ENCODE data around the gene CST3. TPM values are rescaled to one million over a fixed set of nuclear protein-coding genes. Genes with fewer than 3 reads are reported as not detected.
"Not testable (repeated sequence)": the region's sequence is repeated elsewhere in the genome, so short reads cannot be mapped to it uniquely, and the experiment has no call there.

Gene CST3
- 1,106 TPM for total RNA-seq

- Histone ChIP-seq H3K9me3 (no peaks in the 10 kb centered on the region), H3K36me3 (peaks cover 0 to 15% of the 10 kb centered on the region in 2 donors), H3K4me3 (peak within 1 kb of the TSS; percentile 81 to 95), H3K27ac (peak within 1 kb of the TSS; percentile 89), H3K27me3 (no peaks in the 10 kb centered on the region), H3K4me1 (peaks cover 40% of the 10 kb centered on the region)
- peak in 1 of 2 donors; percentile 94 for DNase-seq (ENCODE audit: extremely low spot score in 2 of 2)
- intact Hi-C loops (cut with DNase I) = loop anchor here (5.0 kb wide), 1 partner anchor 280 kb away; no protein-coding TSS in a partner anchor
- TF ChIP-seq POLR2AphosphoS5 (IDR thresholded peaks at IDR 0.05; ENCODE audit: insufficient read depth in 1 of 2, low read depth in 1 of 2) (peak; percentile 9 to 80), POLR2A (IDR thresholded peaks at IDR 0.05) (peak in 1 of 2 donors; percentile 88), CTCF (IDR thresholded peaks at IDR 0.05) (no peak)
Measured at GRCh38 chr20:23637282-23638221, at the start of gene CST3. Gene CST3, minus strand, starts transcription at chr20:23637955. Its CDS starts 93 bp downstream, at chr20:23637862.

GRCh38 chr20:23686046-23686750 lies 48.4 kb upstream of the CST3 start:
- no peaks in the 10 kb centered on the region for H3K27me3 ChIP-seq
- no peak for TF ChIP-seq POLR2A (IDR thresholded peaks at IDR 0.05)
- TF ChIP-seq CTCF (IDR thresholded peaks at IDR 0.05) = no peak
- TF ChIP-seq POLR2AphosphoS5 (IDR thresholded peaks at IDR 0.05; ENCODE audit: insufficient read depth in 1 of 2, low read depth in 1 of 2) = no peak
- no peaks in the 10 kb centered on the region for H3K36me3 ChIP-seq
- peak; percentile 72 to 84 for DNase-seq (ENCODE audit: extremely low spot score in 2 of 2)
- intact Hi-C loops (cut with DNase I) = no loop called here
- H3K4me1 ChIP-seq = no peaks in the 10 kb centered on the region
- no peak overlapping the region for H3K27ac ChIP-seq
- H3K4me3 ChIP-seq = no peak overlapping the region
- no peaks in the 10 kb centered on the region for H3K9me3 ChIP-seq

GRCh38 chr20:23685529-23685896 lies 47.8 kb upstream of the CST3 start:
- H3K27ac ChIP-seq; H3K27me3 ChIP-seq; H3K36me3 ChIP-seq; H3K9me3 ChIP-seq; H3K4me1 ChIP-seq; H3K4me3 ChIP-seq; intact Hi-C loops (cut with DNase I): not testable (repeated sequence)
- DNase-seq (ENCODE audit: extremely low spot score in 2 of 2) = peak in 1 of 2 donors; percentile 25

GRCh38 chr20:23684261-23684660 lies 46.5 kb upstream of the CST3 start:
- Histone ChIP-seq H3K4me1 (no peaks in the 10 kb centered on the region), H3K27ac (no peak overlapping the region), H3K27me3 (no peaks in the 10 kb centered on the region), H3K36me3 (no peaks in the 10 kb centered on the region), H3K4me3 (no peak overlapping the region), H3K9me3 (no peaks in the 10 kb centered on the region)
- no peak for TF ChIP-seq CTCF (IDR thresholded peaks at IDR 0.05)
- TF ChIP-seq POLR2A (IDR thresholded peaks at IDR 0.05) = no peak
- TF ChIP-seq POLR2AphosphoS5 (IDR thresholded peaks at IDR 0.05; ENCODE audit: insufficient read depth in 1 of 2, low read depth in 1 of 2) = no peak
- peak; percentile 55 to 65 for DNase-seq (ENCODE audit: extremely low spot score in 2 of 2)
- intact Hi-C loops (cut with DNase I) = no loop called here

GRCh38 chr20:23683807-23684206 lies 46.1 kb upstream of the CST3 start:
- Histone ChIP-seq H3K27ac (no peak overlapping the region), H3K9me3 (no peaks in the 10 kb centered on the region), H3K4me3 (no peak overlapping the region), H3K36me3 (no peaks in the 10 kb centered on the region), H3K27me3 (no peaks in the 10 kb centered on the region), H3K4me1 (no peaks in the 10 kb centered on the region)
- peak in 1 of 2 donors; percentile 74 for DNase-seq (ENCODE audit: extremely low spot score in 2 of 2)
- intact Hi-C loops (cut with DNase I) = no loop called here
- TF ChIP-seq CTCF (IDR thresholded peaks at IDR 0.05) (no peak), POLR2A (IDR thresholded peaks at IDR 0.05) (no peak), POLR2AphosphoS5 (IDR thresholded peaks at IDR 0.05; ENCODE audit: insufficient read depth in 1 of 2, low read depth in 1 of 2) (no peak)

Measured in vagina (tissue), 2 donors.